ENCODE measurements around the gene POMC.
A peak's percentile ranks its signal among the peaks of the same experiment; 100 is the strongest.

Gene POMC

GRCh38 chr2:25178976-25179375 is 10.6 kb upstream of the POMC start:
- Histone ChIP-seq H3K36me3 (ENCODE audit: control insufficient read depth, insufficient read depth, low read length) (no peaks in the 10 kb centered on the region), H3K27ac (ENCODE audit: insufficient read depth, low read length, poor library complexity, severe bottlenecking) (no peak overlapping the region), H3K27me3 (replicated peaks; ENCODE audit: control insufficient read depth, insufficient read depth, low read length, poor library complexity, severe bottlenecking) (no peaks in the 10 kb centered on the region), H3K4me1 (ENCODE audit: control insufficient read depth, insufficient read depth, low read length, poor library complexity, severe bottlenecking) (no peaks in the 10 kb centered on the region), H3K9me3 (ENCODE audit: control insufficient read depth, low read length) (no peaks in the 10 kb centered on the region), H3K4me3 (ENCODE audit: insufficient read depth, low read depth, low read length, poor library complexity, severe bottlenecking) (no peak overlapping the region)
- DNase-seq = no peak

GRCh38 chr2:25177211-25177611 is 8.8 kb upstream of the POMC start:
- Histone ChIP-seq H3K27me3 (replicated peaks; ENCODE audit: control insufficient read depth, insufficient read depth, low read length, poor library complexity, severe bottlenecking) (no peaks in the 10 kb centered on the region), H3K27ac (ENCODE audit: insufficient read depth, low read length, poor library complexity, severe bottlenecking) (no peak overlapping the region)

GRCh38 chr2:25176541-25177181 is 8.3 kb upstream of the POMC start:
- no peaks in the 10 kb centered on the region for H3K36me3 ChIP-seq (ENCODE audit: control insufficient read depth, insufficient read depth, low read length)

More at GRCh38 chr2:25177211-25177611, 8.8 kb upstream of the POMC start:
- H3K4me3 ChIP-seq (ENCODE audit: insufficient read depth, low read depth, low read length, poor library complexity, severe bottlenecking) = no peak overlapping the region
- no peaks in the 10 kb centered on the region for H3K36me3 ChIP-seq (ENCODE audit: control insufficient read depth, insufficient read depth, low read length)
- no peak for DNase-seq
- no peaks in the 10 kb centered on the region for H3K9me3 ChIP-seq (ENCODE audit: control insufficient read depth, low read length)
- no peaks in the 10 kb centered on the region for H3K4me1 ChIP-seq (ENCODE audit: control insufficient read depth, insufficient read depth, low read length, poor library complexity, severe bottlenecking)

GRCh38 chr2:25176138-25176537 is 7.8 kb upstream of the POMC start:
- no peaks in the 10 kb centered on the region for H3K4me1 ChIP-seq (ENCODE audit: control insufficient read depth, insufficient read depth, low read length, poor library complexity, severe bottlenecking)
- no peaks in the 10 kb centered on the region for H3K36me3 ChIP-seq (ENCODE audit: control insufficient read depth, insufficient read depth, low read length)
- no peak overlapping the region for H3K27ac ChIP-seq (ENCODE audit: insufficient read depth, low read length, poor library complexity, severe bottlenecking)
- no peaks in the 10 kb centered on the region for H3K27me3 ChIP-seq (replicated peaks; ENCODE audit: control insufficient read depth, insufficient read depth, low read length, poor library complexity, severe bottlenecking)
- no peaks in the 10 kb centered on the region for H3K9me3 ChIP-seq (ENCODE audit: control insufficient read depth, low read length)
- no peak overlapping the region for H3K4me3 ChIP-seq (ENCODE audit: insufficient read depth, low read depth, low read length, poor library complexity, severe bottlenecking)
- DNase-seq = no peak

More at GRCh38 chr2:25176541-25177181, 8.3 kb upstream of the POMC start:
- no peak for DNase-seq
- Histone ChIP-seq H3K27ac (ENCODE audit: insufficient read depth, low read length, poor library complexity, severe bottlenecking) (no peak overlapping the region), H3K4me3 (ENCODE audit: insufficient read depth, low read depth, low read length, poor library complexity, severe bottlenecking) (no peak overlapping the region), H3K9me3 (ENCODE audit: control insufficient read depth, low read length) (no peaks in the 10 kb centered on the region), H3K27me3 (replicated peaks; ENCODE audit: control insufficient read depth, insufficient read depth, low read length, poor library complexity, severe bottlenecking) (no peaks in the 10 kb centered on the region), H3K4me1 (ENCODE audit: control insufficient read depth, insufficient read depth, low read length, poor library complexity, severe bottlenecking) (no peaks in the 10 kb centered on the region)

- Histone ChIP-seq H3K36me3 (ENCODE audit: control insufficient read depth, insufficient read depth, low read length) (no peaks in the 10 kb centered on the region), H3K4me3 (ENCODE audit: insufficient read depth, low read depth, low read length, poor library complexity, severe bottlenecking) (no peak overlapping the region), H3K9me3 (ENCODE audit: control insufficient read depth, low read length) (no peaks in the 10 kb centered on the region), H3K27me3 (replicated peaks; ENCODE audit: control insufficient read depth, insufficient read depth, low read length, poor library complexity, severe bottlenecking) (no peaks in the 10 kb centered on the region), H3K4me1 (ENCODE audit: control insufficient read depth, insufficient read depth, low read length, poor library complexity, severe bottlenecking) (no peaks in the 10 kb centered on the region), H3K27ac (ENCODE audit: insufficient read depth, low read length, poor library complexity, severe bottlenecking) (no peak overlapping the region)
- no peak for DNase-seq
Measured at GRCh38 chr2:25174192-25174861, 5.9 kb upstream of the POMC start.

GRCh38 chr2:25173719-25174118 is 5.3 kb upstream of the POMC start:
- no peak for DNase-seq
- H3K27me3 ChIP-seq (replicated peaks; ENCODE audit: control insufficient read depth, insufficient read depth, low read length, poor library complexity, severe bottlenecking) = no peaks in the 10 kb centered on the region

GRCh38 chr2:25170888-25171287 is 2.5 kb upstream of the POMC start:
- Histone ChIP-seq H3K27me3 (replicated peaks; ENCODE audit: control insufficient read depth, insufficient read depth, low read length, poor library complexity, severe bottlenecking) (peaks cover 4% of the 10 kb centered on the region), H3K9me3 (ENCODE audit: control insufficient read depth, low read length) (no peaks in the 10 kb centered on the region)
- no peak for DNase-seq

More at GRCh38 chr2:25173719-25174118, 5.3 kb upstream of the POMC start:
- H3K36me3 ChIP-seq (ENCODE audit: control insufficient read depth, insufficient read depth, low read length) = no peaks in the 10 kb centered on the region
- no peaks in the 10 kb centered on the region for H3K9me3 ChIP-seq (ENCODE audit: control insufficient read depth, low read length)
- H3K4me1 ChIP-seq (ENCODE audit: control insufficient read depth, insufficient read depth, low read length, poor library complexity, severe bottlenecking) = peaks cover under 1% of the 10 kb centered on the region
- H3K27ac ChIP-seq (ENCODE audit: insufficient read depth, low read length, poor library complexity, severe bottlenecking) = no peak overlapping the region
- no peak overlapping the region for H3K4me3 ChIP-seq (ENCODE audit: insufficient read depth, low read depth, low read length, poor library complexity, severe bottlenecking)

GRCh38 chr2:25169073-25169470 is 692 bp upstream of the POMC start:
- H3K4me1 ChIP-seq (ENCODE audit: control insufficient read depth, insufficient read depth, low read length, poor library complexity, severe bottlenecking) = peaks cover 4% of the 10 kb centered on the region
- DNase-seq = no peak
- H3K36me3 ChIP-seq (ENCODE audit: control insufficient read depth, insufficient read depth, low read length) = no peaks in the 10 kb centered on the region
- H3K9me3 ChIP-seq (ENCODE audit: control insufficient read depth, low read length) = no peaks in the 10 kb centered on the region
- no peak overlapping the region for H3K27ac ChIP-seq (ENCODE audit: insufficient read depth, low read length, poor library complexity, severe bottlenecking)
- peaks cover 4% of the 10 kb centered on the region for H3K27me3 ChIP-seq (replicated peaks; ENCODE audit: control insufficient read depth, insufficient read depth, low read length, poor library complexity, severe bottlenecking)
- no peak overlapping the region for H3K4me3 ChIP-seq (ENCODE audit: insufficient read depth, low read depth, low read length, poor library complexity, severe bottlenecking)

More at GRCh38 chr2:25170888-25171287, 2.5 kb upstream of the POMC start:
- Histone ChIP-seq H3K36me3 (ENCODE audit: control insufficient read depth, insufficient read depth, low read length) (no peaks in the 10 kb centered on the region), H3K4me3 (ENCODE audit: insufficient read depth, low read depth, low read length, poor library complexity, severe bottlenecking) (no peak overlapping the region), H3K4me1 (ENCODE audit: control insufficient read depth, insufficient read depth, low read length, poor library complexity, severe bottlenecking) (peaks cover 4% of the 10 kb centered on the region), H3K27ac (ENCODE audit: insufficient read depth, low read length, poor library complexity, severe bottlenecking) (no peak overlapping the region)

- Histone ChIP-seq H3K9me3 (ENCODE audit: control insufficient read depth, low read length) (no peaks in the 10 kb centered on the region), H3K4me3 (ENCODE audit: insufficient read depth, low read depth, low read length, poor library complexity, severe bottlenecking) (no peak overlapping the region), H3K27me3 (replicated peaks; ENCODE audit: control insufficient read depth, insufficient read depth, low read length, poor library complexity, severe bottlenecking) (peaks cover 4% of the 10 kb centered on the region), H3K27ac (ENCODE audit: insufficient read depth, low read length, poor library complexity, severe bottlenecking) (no peak overlapping the region), H3K36me3 (ENCODE audit: control insufficient read depth, insufficient read depth, low read length) (no peaks in the 10 kb centered on the region), H3K4me1 (ENCODE audit: control insufficient read depth, insufficient read depth, low read length, poor library complexity, severe bottlenecking) (peaks cover 4% of the 10 kb centered on the region)
- DNase-seq = peak in 1 of 3 donors; percentile 13
Measured at GRCh38 chr2:25165992-25166875, 2.1 kb downstream of the POMC start.
